HG02973 (cell line): Measurements from ENCODE around the gene ECM1.

Experiments used
- ATAC-seq: cut with Tn5 transposase; IDR thresholded peaks from one replicate; pipeline ENCODE4 v1.9.1; 2021; ENCODE audit warnings: moderate library complexity; ENCODE audit not compliant: unreplicated experiment

Gene ECM1

GRCh38 chr1:150507912-150508864 lies at the start of gene ECM1:
Gene ECM1 (plus strand): TSS chr1:150508109. CDS start chr1:150508210, 101 bp downstream.
- ATAC-seq = no peak

- no peak for ATAC-seq
These were observed 43.5 kb upstream of the ECM1 start for GRCh38 chr1:150464422-150464826.

DNA sequence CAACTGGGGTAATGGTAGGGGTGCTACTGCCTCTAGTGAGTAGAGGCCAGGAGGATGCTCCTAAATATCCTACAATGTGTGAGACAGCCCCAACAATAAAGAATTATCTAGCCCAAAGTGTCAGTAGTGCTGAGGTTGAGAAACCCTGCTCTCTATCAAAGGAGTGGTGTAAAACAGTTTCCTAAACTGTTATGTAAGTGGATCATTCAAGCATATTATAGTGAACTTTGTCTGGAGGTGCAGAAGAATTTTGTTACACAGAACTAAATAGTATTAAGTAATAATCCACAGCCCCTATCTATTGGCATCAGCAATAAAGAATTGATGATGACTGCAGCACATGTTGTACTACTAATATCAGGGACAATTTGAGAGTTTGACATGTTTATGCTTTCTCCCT lies 40.9 kb upstream of the ECM1 start:
- no peak for ATAC-seq

GRCh38 chr1:150469291-150469690 lies 38.6 kb upstream of the ECM1 start:
- no peak for ATAC-seq

DNA sequence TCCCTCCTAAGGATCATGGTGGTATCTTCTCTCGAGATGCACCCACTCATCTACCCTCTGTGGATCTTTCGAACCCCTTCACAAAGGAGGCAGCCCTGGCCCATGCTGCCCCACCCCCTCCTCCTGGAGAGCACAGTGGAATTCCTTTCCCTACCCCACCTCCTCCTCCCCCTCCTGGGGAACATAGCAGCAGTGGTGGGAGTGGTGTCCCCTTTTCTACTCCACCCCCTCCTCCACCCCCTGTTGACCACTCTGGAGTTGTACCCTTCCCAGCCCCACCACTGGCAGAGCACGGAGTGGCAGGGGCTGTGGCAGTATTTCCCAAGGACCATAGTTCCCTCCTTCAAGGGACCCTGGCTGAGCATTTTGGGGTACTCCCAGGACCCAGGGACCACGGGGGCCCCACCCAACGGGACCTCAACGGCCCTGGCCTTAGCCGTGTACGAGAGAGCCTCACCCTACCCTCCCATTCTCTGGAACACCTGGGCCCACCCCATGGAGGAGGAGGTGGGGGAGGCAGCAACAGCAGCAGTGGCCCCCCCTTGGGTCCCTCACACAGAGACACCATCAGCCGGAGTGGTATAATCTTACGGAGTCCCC lies 35.2 kb upstream of the ECM1 start:
- no peak for ATAC-seq

GRCh38 chr1:150473659-150474058 lies 34.2 kb upstream of the ECM1 start:
- no peak for ATAC-seq

DNA sequence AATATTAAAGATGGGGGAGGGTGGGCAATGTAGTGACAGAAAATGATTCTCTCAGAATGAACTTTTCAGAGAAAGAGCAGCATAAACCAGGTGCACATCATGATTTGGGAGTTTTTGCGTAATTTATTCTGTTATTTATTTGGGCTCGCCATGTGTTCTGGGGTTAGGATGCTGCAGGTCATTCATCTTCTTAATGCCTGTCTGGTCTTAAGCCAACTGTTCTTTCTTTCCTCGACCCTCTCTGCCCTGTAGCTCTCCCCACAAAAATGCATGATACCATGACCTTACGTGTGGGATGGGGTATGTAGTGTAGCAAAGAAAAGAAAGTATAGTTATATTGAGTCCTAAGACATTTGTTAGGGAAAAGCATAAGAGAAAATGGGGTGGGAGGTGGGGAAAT lies 33.0 kb upstream of the ECM1 start:
- ATAC-seq = no peak

DNA sequence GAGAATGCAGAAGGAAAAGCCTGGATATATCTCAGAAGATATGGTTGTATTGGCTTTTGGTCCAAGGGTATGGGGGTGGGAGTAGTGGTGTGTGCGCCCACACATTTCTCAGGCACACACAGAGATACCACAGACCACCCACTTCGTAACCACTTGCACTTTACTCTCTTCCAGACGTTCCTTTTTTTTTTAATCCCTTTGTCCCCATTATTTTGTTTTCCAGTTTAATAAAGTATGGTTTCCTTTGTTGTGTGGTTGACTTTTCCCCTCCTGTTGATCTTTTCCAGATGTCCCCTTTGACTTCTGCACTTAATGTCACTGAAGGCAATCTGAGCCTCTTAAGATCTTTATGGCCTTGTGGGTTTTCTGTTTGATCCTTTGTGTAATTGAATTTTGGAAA lies 31.2 kb upstream of the ECM1 start:
- no peak for ATAC-seq

DNA sequence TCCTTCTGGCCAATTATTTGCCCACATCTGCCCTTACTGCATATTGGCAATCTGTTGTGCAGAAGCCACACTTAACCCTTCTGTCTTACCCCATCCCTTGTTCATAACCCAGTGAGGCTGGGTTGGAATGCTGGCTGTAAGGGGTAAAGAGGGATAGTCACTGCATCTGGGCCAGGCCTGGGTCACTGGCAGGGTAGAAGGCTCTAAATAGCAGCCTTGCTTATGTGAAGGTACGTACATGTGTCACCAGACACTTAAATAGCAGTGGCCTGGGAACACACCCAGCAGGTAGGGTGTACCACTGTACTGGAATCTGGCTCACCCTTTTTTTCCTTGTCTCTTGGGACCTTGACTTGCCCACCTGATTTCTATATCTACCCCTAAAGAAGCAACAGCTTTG lies 30.6 kb upstream of the ECM1 start:
- ATAC-seq = no peak

DNA sequence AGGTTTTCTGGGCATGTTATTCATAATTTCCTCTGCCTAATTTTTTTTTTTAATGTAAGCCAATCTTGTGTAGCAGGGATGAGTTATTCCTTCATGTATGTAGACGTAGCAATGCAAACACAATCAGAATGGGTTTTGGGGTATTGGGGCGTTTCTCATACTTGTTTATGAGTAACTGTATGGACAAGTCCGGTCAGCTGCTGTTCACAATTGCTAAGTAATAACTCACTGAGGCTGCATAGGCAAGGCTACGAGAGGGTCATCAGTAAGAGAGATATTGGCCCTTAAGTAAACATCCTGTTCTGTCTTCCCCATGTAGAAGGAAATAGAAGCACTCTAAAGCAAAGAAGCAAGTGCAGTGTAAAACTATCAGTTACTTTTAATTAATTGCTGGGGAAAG lies 30.2 kb upstream of the ECM1 start:
- no peak for ATAC-seq

GRCh38 chr1:150479370-150479769 lies 28.5 kb upstream of the ECM1 start:
- ATAC-seq = no peak

- no peak for ATAC-seq
These were observed 28.0 kb upstream of the ECM1 start for GRCh38 chr1:150479927-150480352.

DNA sequence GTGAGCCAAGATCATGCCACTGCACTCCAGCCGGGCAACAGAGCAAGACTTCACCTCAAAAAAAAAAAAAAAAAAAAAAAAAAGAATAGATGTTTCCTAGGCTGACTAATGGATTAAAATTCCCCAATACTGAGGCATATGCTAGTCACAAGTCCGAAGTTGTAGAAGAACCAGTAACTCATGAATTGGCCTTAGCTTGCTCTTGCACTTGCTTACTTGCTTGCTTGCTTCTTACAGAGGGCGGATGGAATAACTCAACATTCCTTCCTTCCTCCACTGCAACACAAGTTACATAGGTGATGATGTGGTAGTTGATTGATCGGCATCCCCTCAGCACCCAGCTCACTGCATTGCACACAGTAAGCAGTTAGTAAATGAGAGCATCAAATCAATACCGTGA lies 23.5 kb upstream of the ECM1 start:
- ATAC-seq = no peak

- no peak for ATAC-seq
These were observed 23.0 kb upstream of the ECM1 start for GRCh38 chr1:150484861-150485260.

DNA sequence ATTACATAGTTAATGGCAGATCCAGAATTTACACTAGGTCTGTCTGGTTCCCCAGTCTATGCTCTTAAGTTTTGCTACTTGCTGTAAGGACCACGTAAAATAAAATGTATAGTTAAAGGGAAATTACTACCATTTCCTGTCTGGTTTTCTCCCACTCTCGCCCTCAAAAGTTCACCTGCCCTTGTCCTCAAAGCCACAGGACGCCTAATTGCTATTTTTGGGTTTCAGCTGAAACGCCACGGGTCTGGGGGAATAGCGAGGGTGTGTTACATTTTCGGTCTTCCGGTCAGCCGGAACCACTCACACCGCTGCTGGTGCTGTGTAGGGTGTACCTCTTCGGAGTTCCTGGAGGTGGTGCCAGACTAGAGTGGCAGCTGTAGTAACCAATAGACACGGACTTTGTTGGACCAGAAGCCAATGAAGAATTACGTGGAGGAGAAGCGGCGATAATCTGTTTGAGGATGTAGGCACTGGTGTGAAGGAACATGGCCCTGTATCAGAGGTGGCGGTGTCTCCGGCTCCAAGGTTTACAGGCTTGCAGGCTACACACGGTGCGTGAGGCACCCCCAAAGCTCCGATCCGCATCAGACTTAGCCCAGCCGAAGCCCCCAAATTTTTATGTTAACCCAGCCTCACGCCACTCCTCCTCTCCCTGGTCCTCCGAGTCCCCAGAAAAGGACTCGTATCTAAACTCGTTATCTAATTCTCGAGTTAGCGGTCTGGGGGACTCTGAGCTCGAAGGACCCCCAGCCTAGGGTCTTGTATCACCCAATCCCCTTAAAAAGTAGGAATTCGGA lies 20.7 kb upstream of the ECM1 start, which contains the start of gene TARS2:
TARS2 (plus strand) TSS at position 454 of the 797 bp plus-strand sequence; CDS start at position 486, 32 bp downstream.
- ATAC-seq = peak; percentile 98

GRCh38 chr1:150487763-150488115 lies 20.2 kb upstream of the ECM1 start:
- ATAC-seq = no peak

DNA sequence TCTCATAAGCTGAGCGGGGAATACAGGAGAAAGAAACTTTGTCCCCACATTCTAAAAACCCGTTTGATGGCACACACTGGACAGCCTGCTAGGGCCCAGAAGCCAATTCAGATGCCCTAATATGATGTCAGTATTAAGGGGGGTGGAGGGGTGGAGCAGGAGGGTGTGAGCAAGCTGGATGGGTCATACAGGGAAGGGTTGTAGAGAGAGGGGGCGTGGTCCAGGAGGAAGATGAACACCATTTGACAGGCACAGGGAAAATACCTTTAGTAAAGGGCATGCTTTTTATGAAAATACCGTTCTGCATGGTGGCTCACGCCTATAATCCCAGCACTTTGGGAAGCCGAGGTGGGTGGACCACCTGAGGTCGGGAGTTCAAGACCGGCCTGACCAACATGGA lies 14.7 kb upstream of the ECM1 start:
- no peak for ATAC-seq

- no peak for ATAC-seq
These were observed 9.6 kb upstream of the ECM1 start for GRCh38 chr1:150498342-150498741.

DNA sequence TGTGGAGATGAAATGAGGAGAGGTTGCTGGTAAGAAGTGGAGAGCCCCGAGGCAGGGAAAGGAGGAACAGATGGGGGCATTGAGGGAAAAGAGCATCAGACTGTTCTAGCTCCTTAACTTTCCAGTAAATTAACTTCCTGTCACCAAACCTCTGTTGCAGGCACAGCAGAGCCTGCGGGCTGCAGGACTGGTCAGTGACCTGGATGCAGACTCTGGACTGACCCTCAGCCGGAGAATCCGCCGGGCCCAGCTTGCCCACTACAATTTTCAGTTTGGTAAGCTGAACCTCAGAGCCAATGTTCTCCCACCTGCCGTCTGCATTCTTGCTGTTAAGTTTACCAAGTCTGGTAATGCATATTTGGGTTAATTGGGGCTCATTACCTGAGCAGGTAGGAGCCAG lies 2.5 kb upstream of the ECM1 start:
- ATAC-seq = no peak

- no peak for ATAC-seq
These were observed 1.1 kb downstream of the ECM1 start for GRCh38 chr1:150508982-150509381.

DNA sequence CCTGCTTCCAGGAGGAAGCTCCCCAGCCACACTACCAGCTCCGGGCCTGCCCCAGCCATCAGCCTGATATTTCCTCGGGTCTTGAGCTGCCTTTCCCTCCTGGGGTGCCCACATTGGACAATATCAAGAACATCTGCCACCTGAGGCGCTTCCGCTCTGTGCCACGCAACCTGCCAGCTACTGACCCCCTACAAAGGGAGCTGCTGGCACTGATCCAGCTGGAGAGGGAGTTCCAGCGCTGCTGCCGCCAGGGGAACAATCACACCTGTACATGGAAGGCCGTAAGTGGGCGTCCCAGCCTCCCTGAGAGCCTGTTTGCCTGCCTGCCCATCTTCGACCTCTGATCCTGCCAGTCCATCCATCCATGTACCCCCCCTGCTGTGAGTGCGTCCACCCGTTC lies 3.6 kb downstream of the ECM1 start:
- no peak for ATAC-seq
